Measurements from ENCODE around the gene TRIM4.

- TF ChIP-seq CTCF (conservative IDR thresholded peaks at IDR 0.05; ENCODE audit: low read depth, low read length): no peak
- no peak for TF ChIP-seq EZH2 (IDR thresholded peaks at IDR 0.05; ENCODE audit: borderline replicate concordance, low read depth, low read length, poor library complexity, severe bottlenecking)
Measured at GRCh38 chr7:99842926-99843325, 76.4 kb downstream of the TRIM4 start.
